Caco-2 (cell line): Measurements from ENCODE around the gene GIMD1. TPM values are rescaled to one million over a fixed set of nuclear protein-coding genes. Genes with fewer than 3 reads are reported as not detected.

ENCODE experiments used
- BruUV-seq: library from RNA; stranded (reverse); fragments of 400-500 nt; replicated peaks from 2 replicates; lab custom pipeline; 2021; lab: Mats Ljungman, UMichigan
- CTCF ChIA-PET: fragments of 300-600 bp; sonication (Branson Sonifier 250); formaldehyde crosslinking; loops from one replicate; lab custom pipeline; 2022; ENCODE audit warnings: antibody characterized with exemption; lab: Charles Lee
- POLR2A ChIA-PET: fragments of 300-600 bp; sonication (Branson Sonifier 250); formaldehyde crosslinking; loops from one replicate; lab custom pipeline; 2022; ENCODE audit warnings: antibody characterized with exemption; lab: Charles Lee
- DNase-seq, 2 experiments: peaks; one replicate each; pipeline versions ENCODE4 v3.0.0 to v3.0.0-alpha.2; 2020 to 2022
- H3K27me3 ChIP-seq: replicated peaks from 2 replicates; pipeline ENCODE4 v1.6.0; 2011; ENCODE audit warnings: low read length; ENCODE audit not compliant: control insufficient read depth, insufficient read depth
- H3K36me3 ChIP-seq: 2 replicates; pipeline ENCODE4 v1.5.1; 2011; ENCODE audit warnings: low read length; ENCODE audit not compliant: control insufficient read depth, insufficient read depth
- H3K4me1 ChIP-seq: fragments of 250-450 bp; sonication (Bioruptor Pico); 2 replicates; pipeline ENCODE4 v1.5.1; 2020; ENCODE audit warnings: mild to moderate bottlenecking
- H3K4me3 ChIP-seq: 2 replicates; pipeline ENCODE4 v1.5.1; 2011; ENCODE audit warnings: low read depth, mild to moderate bottlenecking, control low read depth, low read length
- H3K9me3 ChIP-seq: fragments of 250-450 bp; sonication (Bioruptor Pico); 2 replicates; pipeline ENCODE4 v1.5.1; 2020; ENCODE audit warnings: mild to moderate bottlenecking, moderate library complexity
- H3K27ac Mint-ChIP-seq: one replicate; pipeline ENCODE4 v1.8.0; 2022; ENCODE audit warnings: mixed read lengths; ENCODE audit not compliant: unreplicated experiment
- H3K27me3 Mint-ChIP-seq: one replicate; pipeline ENCODE4 v1.8.0; 2022; ENCODE audit warnings: mixed read lengths; ENCODE audit not compliant: insufficient read depth, unreplicated experiment
- H3K36me3 Mint-ChIP-seq: one replicate; pipeline ENCODE4 v1.8.0; 2022; ENCODE audit warnings: mild to moderate bottlenecking, mixed read lengths; ENCODE audit not compliant: insufficient read depth, unreplicated experiment
- H3K4me1 Mint-ChIP-seq: one replicate; pipeline ENCODE4 v1.8.0; 2022; ENCODE audit warnings: low read depth, mixed read lengths; ENCODE audit not compliant: unreplicated experiment
- H3K4me3 Mint-ChIP-seq: one replicate; pipeline ENCODE4 v1.8.0; 2022; ENCODE audit warnings: mild to moderate bottlenecking, moderate library complexity, mixed read lengths; ENCODE audit not compliant: unreplicated experiment
- H3K9me3 Mint-ChIP-seq: one replicate; pipeline ENCODE4 v1.8.0; 2022; ENCODE audit warnings: mixed read lengths; ENCODE audit not compliant: unreplicated experiment
- CTCF ChIP-seq, 2 experiments: fragments of 200-600 bp in 1 of 2; IDR thresholded peaks; 1 replicate in 1 of 2; 2 replicates in 1 of 2; pipeline versions ENCODE4 v1.5.1 to v1.8.0; 2011 to 2022; ENCODE audit warnings: antibody characterized with exemption in 1 of 2, control low read depth in 1 of 2, inconsistent platforms in 1 of 2, low read depth in 1 of 2, low read length in 1 of 2, mild to moderate bottlenecking in 1 of 2, moderate library complexity in 1 of 2; ENCODE audit not compliant: insufficient read depth in 1 of 2, severe bottlenecking in 1 of 2, unreplicated experiment in 1 of 2
- intact Hi-C: fragments of 100-400 bp; cut with micrococcal nuclease; formaldehyde crosslinking; loops from one replicate; pipeline ENCODE4 v1.10.0; 2022; ENCODE audit not compliant: unreplicated experiment
- total RNA-seq: library from RNA; stranded (reverse); gene quantifications from 2 replicates; pipeline ENCODE4 v1.2.3, GENCODE V29; 2022

Gene GIMD1
- total RNA-seq, 1 experiment from 2014 or later, result not detected

- peak overlapping the region; percentile 27 for H3K4me3 Mint-ChIP-seq
- H3K36me3 ChIP-seq, result no peaks in the 10 kb centered on the region
- ChIA-PET POLR2A (interaction anchor here (0.5 to 2.1 kb wide), 2 partner anchors 20 to 28 kb away, joined by 3 to 5 read pairs; partner anchors contain the start of genes AIMP1 and TBCK), CTCF (interaction anchor here (1.0 kb wide), 1 partner anchor 25 kb away, joined by 3 read pairs; no protein-coding TSS in a partner anchor)
- H3K9me3 Mint-ChIP-seq, result peaks cover 14% of the 10 kb centered on the region
- no peaks in the 10 kb centered on the region for H3K27me3 ChIP-seq
- peaks cover 55% of the 10 kb centered on the region for H3K4me1 ChIP-seq
- intact Hi-C loops, result loop anchor here (1.0 kb wide), 2 partner anchors 38 to 256 kb away; no protein-coding TSS in a partner anchor
- H3K36me3 Mint-ChIP-seq, result peaks cover 60% of the 10 kb centered on the region
- BruUV-seq, result no TSS peak
- H3K9me3 ChIP-seq, result no peaks in the 10 kb centered on the region
- peak overlapping the region; percentile 71 for H3K27ac Mint-ChIP-seq
- no peak for TF ChIP-seq CTCF (IDR thresholded peaks at IDR 0.05; ENCODE audit: insufficient read depth in 1 of 2, low read depth in 1 of 2, low read length in 1 of 2, severe bottlenecking in 1 of 2, unreplicated experiment in 1 of 2)
- DNase-seq, result peak in 1 of 2 experiments; percentile 57
- no peaks in the 10 kb centered on the region for H3K27me3 Mint-ChIP-seq
- no peak overlapping the region for H3K4me3 ChIP-seq
- peaks cover 16% of the 10 kb centered on the region for H3K4me1 Mint-ChIP-seq
Measured at GRCh38 chr4:106343865-106344646, 24.5 kb downstream of the GIMD1 start.

- intact Hi-C loops, result no loop called here
- no peak for DNase-seq
- Histone ChIP-seq H3K9me3 (peaks cover 6% of the 10 kb centered on the region; the same call in 1 of the 2 replicates), H3K27me3 (no peaks in the 10 kb centered on the region), H3K4me3 (no peak overlapping the region), H3K4me1 (peaks cover 46% of the 10 kb centered on the region), H3K36me3 (peaks cover 5% of the 10 kb centered on the region)
- Mint-ChIP-seq H3K27me3 (no peaks in the 10 kb centered on the region), H3K4me3 (no peak overlapping the region), H3K27ac (no peak overlapping the region), H3K4me1 (peaks cover 16% of the 10 kb centered on the region), H3K36me3 (peaks cover 74% of the 10 kb centered on the region), H3K9me3 (peaks cover 27% of the 10 kb centered on the region)
- BruUV-seq, result no TSS peak
- ChIA-PET POLR2A (no interaction called here), CTCF (no interaction called here)
- no peak for TF ChIP-seq CTCF (IDR thresholded peaks at IDR 0.05; ENCODE audit: insufficient read depth in 1 of 2, low read depth in 1 of 2, low read length in 1 of 2, severe bottlenecking in 1 of 2, unreplicated experiment in 1 of 2)
Measured at GRCh38 chr4:106340774-106341173, 27.8 kb downstream of the GIMD1 start.

GRCh38 chr4:106339431-106339830, 29.1 kb downstream of the GIMD1 start:
- no peak overlapping the region for H3K4me3 ChIP-seq
- Mint-ChIP-seq H3K27ac (peak overlapping the region; percentile 11), H3K9me3 (peaks cover 27% of the 10 kb centered on the region), H3K4me3 (no peak overlapping the region), H3K36me3 (peaks cover 85% of the 10 kb centered on the region), H3K27me3 (no peaks in the 10 kb centered on the region), H3K4me1 (peaks cover 14% of the 10 kb centered on the region)
- POLR2A ChIA-PET, result no interaction called here
- DNase-seq, result no peak
- no peaks in the 10 kb centered on the region for H3K27me3 ChIP-seq
- CTCF ChIA-PET, result no interaction called here
- H3K4me1 ChIP-seq, result peaks cover 35% of the 10 kb centered on the region
- BruUV-seq, result no TSS peak
- peaks cover 5% of the 10 kb centered on the region for H3K36me3 ChIP-seq
- TF ChIP-seq CTCF (IDR thresholded peaks at IDR 0.05; ENCODE audit: insufficient read depth in 1 of 2, low read depth in 1 of 2, low read length in 1 of 2, severe bottlenecking in 1 of 2, unreplicated experiment in 1 of 2), result no peak
- intact Hi-C loops, result no loop called here
- peaks cover 6% of the 10 kb centered on the region; the same call in 1 of the 2 replicates for H3K9me3 ChIP-seq
